ENCODE results near the gene TP53TG5.

TP53TG5 gene

DNA sequence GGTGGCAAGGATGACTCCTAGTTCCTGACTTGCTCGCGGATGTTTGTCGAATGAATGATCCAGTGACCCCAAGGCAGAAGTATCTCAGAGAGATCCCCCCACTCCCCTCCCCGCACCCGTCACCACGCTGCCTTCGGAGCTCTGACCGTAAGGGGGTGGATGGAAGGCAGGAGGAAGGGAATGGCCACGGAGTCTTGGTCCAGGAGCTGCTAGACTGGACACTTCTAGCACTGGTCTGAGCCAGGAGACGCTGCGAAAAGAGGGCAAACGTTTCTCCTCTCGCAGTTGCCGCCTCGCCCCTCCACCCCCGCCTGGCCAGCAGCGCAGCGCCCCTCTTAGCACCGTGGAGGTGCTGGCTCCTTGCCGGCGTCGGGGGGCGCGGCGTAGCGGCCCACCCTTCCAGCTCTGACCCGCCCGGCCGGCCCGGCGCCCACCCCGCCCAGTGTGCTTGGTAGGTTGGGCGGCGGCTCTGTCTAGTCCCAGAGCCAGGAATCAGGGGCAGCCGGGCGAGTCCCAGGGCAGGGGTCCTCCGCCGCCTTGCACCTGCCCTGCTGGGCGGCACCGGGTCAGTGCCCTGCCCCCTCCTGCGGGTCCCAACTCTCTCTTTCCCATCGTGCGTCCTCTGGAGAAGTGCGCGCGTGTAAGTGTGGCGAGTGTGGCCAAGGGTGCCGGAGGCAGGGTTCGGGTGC lies 27.6 kb upstream of the TP53TG5 start:
- no peak for DNase-seq

DNA sequence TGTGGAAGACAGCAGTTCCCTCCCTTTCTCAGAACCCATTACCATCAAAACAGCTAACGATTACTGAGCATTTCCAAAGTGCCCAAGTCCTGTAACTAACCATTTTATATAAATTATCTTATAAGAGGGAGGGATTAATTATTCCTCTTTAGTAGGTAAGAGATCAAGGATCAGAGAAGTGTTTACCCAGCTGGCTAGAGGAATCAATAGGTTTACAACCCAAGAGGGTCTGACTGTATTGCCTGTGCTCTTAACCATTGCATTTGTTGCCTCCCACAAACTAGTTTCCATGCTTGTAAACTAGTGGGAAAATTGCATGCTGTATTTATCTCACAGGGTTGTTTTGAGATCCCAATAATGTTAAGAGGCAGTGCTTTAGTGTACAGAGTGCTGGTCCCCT lies 26.3 kb upstream of the TP53TG5 start:
- DNase-seq: no peak

DNA sequence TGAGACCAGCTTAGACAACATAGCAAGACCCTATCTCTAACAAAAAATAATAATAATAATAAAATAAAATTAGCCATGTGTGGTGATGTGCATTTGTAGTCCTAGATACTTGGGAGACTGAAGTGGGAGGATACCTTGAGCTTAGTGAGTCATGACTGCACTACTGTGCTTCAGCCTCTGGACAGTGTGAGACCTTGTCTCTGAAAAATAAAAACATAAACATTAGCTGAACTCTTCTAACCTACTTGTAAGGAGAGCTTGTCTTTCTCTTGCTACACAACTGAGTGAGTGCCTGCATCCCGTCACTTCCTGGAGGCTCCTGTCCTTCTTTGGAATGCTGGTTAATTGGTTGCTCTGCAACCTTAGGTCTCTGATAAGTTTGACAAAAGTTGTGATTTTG lies 24.8 kb upstream of the TP53TG5 start:
- peak; percentile 79 for DNase-seq

DNA sequence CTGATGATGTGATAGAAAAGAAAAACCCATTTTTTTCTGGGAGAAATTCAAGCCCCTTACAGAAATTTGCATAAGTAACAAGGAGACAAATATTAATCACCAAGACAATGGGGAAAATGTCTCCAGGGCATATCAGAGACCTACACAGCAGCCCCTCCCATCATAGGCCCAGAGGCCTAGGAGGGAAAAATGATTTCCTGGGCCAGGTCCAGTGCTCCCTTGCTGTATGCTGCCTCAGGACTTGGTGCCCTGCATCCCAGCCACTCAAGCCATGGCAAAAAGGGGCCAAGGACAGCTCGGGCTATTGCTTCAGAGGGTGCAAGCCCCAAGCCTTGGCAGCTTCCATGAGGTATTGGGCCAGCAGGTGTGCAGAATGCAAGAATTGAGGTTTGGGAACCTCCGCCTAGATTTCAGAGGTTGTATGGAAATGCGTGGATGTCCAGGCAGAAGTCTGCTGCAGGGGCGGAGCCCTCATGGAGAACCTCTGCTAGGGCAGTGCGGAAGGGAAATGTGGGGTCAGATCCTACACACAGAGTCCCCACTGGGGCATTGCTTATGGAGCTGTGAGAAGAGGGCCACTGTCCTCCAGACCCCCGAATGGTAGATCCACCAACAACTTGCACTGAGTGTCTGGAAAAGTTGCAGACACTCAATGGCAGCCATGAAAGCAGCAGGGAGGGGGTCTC lies 22.4 kb upstream of the TP53TG5 start:
- no peak for DNase-seq

DNA sequence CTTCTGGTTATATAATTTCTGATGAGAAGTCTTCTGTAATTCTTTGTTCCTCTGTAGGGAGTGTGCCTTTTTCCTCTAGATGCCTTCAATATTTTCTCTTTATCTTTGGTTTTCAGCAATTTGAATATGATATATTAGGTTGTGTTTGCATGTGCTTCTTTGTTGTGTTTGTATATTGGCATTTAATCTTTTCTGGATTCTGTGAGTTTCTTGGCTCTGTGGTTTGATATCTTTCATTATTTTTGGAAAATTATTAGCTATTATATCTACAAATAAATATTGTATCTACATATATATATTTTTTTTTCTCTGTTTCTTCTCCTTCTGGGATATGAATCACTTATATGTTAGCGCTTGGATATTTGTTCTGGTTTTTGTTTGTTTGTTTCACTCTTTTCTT lies 20.9 kb upstream of the TP53TG5 start:
- DNase-seq: no peak

DNA sequence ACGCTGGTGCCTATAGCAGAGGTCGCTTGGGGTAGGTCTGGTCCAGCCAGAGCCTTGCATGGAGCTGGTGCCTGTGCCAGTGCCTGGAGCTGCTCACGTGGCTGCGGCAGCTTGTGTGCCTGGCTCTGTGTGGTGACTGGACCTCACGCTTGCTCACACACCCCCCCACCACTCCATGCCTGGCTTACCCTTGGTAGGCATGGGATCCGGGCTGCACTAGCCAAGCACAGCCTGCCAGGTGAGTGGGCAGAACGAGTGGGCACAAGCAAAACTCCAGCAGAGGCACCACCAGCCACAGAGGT lies 16.9 kb upstream of the TP53TG5 start:
- no peak for DNase-seq

DNA sequence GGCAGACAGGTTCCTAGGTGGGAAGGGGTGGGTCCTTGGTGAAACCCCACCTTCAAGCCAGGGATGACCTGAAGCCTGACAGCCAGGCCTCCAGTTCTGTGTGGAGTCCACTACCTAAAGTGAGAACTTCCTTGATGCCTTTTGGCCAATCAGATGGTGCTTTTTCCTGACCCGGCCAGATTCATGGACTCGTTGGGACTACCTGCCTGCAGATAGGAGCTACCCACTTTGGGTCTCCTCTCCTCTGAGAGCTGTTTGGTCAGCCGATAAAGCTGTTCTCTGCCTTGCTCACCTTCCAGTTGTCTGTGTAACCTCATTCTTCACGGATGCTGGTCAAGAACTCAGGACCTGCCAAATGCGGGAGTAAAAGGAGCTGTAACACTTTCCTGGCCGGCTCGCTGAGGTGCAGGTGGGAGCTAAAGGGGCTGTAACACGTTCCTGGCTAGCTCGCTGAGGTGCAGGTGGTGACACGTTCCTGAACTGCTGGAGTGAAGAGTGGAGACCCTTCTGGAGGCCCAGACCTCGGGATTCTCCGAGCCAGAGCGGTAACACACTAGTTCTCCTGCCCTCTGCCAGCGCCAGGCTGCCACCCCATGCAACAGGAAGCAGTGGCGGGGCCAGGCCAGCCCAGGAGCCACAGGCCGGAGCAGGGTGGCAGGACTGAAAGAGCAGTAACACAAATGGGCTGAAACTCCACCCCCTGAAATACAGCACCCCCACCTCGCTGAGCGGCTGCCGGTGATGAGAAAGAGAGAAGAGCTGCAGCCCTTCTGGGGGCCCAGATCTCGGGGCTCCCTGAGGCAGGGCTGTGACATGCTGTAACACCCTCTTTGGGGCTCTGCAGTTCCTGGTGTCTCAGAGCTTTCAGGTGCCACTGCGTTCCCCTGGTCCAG lies 16.3 kb upstream of the TP53TG5 start:
- DNase-seq: no peak

DNA sequence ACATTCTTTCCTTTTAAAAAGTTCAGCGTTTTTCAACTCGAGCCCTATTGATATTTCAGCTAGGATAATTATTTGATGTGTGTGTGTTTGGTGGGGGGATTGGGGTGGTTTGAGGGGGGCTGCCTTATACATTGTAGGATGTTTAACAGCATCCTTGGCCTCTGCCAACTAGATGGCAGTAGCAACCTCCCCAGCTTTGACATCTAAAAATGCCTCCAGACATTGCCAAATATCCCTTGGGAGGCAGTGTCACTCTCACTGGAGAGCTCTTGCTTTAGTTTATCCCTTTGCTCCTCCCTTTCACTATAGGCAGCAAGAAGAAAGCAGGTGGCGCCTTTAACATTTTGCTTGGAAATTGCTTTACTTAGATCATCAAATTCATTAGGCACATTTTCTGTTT lies 14.6 kb upstream of the TP53TG5 start:
- DNase-seq: no peak

DNA sequence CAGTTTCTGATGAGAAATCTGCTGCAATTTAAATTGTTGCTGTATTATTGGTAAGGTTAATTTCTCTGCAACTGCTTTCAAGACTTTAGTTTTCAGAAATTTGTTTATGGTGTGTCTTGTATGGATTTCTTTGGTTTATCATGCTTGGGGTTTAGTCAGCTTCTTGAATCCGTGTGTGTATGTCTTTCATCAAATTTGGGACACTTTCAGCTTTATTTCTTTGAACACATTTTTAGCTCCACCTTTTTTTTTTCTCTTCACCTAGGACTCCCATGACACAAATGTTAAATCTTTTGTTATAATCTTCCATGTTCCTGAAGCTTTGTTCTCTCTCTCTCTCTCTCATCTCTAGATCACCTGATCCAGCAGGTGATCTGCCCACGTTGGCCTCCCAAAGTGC lies 13.4 kb upstream of the TP53TG5 start:
- no peak for DNase-seq

DNA sequence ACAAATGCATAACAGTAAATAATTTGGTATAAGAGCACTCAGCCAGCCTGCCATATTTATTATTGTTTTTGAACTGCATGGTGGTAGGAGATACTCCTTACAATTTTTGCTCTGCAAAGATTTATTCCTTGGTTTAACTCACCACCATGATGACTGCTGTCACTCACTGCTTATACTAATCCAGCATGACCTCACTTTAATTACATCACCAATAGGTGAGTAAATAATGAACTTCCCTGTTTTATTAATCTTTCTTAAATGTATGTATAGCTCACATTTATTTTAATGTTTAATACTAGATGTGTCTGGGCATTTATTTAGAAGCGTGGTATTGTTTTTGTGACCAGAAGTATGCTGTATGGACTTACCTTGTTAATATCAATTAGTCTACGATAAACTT lies 12.8 kb upstream of the TP53TG5 start:
- no peak for DNase-seq

DNA sequence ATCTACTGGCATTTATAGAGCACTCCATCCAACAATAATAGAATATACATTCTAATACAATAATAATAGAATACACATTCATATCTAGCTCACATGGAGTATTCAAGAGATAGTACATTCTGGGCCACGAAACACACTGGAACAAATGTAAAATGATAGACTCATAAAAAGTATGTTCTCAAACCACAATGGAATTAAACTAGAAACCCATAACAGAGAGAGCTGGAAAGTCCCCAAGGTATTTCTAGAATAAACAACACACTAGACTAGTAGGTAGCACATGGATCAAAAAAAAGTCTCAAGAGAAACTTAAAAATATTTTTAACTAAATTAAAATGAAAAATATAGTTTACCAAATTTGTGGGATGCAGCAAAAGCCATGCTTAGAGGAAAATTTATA lies 9.1 kb upstream of the TP53TG5 start:
- no peak for DNase-seq

DNA sequence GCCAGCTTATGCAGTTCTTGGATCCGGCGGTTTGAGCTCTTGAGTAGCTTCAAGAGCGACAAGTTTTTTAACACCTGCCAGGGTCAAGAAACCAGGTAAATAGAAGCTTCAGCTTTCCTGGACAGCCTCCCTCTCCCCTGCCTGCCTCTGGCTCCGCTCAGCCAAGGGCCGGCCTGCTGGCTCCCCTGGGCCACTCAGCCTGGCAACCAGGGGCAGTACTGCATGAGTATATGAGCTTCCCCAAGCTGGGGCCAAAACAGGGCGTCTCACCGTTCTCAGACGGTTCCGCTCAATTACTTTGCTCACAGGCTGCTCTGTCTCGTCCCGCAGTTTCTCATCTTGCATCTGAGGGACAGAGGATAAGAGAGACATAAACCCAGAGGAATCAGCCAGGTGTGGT lies 856 bp downstream of the TP53TG5 start:
- no peak for DNase-seq

DNA sequence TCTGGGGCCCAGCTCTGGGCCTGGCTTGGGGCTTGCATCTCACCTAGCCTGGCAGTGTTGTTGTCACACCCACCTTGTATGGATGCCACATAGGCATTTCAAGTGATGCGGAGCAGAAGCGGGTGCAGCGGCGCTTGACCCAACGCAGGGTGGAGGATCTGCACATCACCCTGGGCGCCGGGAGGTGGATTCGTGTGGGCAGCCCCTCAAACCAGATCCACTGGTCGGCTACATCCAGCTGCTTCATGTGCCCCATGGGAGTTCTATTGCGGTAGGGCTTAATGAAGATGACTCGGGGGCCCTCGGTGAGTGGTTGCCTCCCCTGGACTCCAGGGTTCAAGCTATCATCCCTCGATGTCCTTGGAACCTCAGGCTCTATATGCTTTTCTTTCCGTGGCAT lies 3.2 kb downstream of the TP53TG5 start:
- DNase-seq: no peak

DNA sequence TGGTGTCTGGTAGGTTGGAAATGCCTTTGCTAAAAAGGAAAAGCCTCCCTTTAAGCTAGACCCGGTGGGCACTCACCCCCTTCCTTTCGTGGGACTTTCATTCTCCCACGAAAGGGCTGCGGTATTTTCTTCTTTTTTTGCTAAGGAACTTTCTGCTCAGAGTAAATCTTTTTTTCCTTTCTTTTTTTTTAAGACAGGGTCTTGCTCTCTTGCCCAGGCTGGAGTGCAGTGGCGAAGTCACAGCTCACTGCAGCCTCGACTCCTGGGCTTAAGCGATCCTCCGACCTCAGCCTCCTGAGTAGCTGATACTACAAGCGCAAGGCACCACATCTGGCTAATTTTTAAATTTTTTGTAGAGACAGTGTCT lies 4.0 kb downstream of the TP53TG5 start:
- no peak for DNase-seq

DNA sequence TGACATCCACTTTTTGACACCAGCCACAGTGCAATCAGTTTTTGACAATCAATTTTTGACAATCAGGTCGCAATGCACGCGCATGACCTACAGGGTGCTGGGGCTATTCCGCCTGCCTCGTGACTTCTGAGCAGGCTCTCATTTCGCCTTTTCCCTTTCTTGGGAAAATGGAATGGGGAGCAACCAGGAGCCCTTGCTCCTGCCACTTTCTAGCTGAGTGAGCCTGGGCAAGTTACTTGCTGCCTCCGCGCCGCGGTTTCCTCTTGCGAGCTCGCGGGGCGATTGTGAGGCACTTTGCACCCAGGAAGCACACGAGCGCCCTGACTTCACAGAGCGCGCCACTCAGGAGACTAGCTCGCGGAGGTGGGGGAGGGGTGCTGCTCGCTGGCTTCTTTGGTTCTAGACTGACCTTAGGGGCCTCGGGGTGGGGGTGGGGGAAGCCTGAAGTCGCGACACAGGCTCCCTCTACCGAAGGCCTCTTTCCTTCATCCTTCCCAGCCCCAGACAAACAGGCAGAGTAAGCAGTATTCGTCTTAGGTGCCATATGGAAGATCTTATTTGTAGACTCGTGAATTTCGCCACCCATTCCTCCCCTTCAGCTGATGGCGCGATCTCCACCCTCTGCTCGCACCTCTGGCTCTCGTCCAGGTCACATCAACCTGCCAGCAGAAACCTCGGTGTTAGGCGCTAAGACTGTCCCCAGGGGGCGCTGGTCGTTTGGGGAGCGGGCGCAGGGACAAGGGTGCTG lies 4.6 kb downstream of the TP53TG5 start:
- DNase-seq: peak; percentile 65

DNA sequence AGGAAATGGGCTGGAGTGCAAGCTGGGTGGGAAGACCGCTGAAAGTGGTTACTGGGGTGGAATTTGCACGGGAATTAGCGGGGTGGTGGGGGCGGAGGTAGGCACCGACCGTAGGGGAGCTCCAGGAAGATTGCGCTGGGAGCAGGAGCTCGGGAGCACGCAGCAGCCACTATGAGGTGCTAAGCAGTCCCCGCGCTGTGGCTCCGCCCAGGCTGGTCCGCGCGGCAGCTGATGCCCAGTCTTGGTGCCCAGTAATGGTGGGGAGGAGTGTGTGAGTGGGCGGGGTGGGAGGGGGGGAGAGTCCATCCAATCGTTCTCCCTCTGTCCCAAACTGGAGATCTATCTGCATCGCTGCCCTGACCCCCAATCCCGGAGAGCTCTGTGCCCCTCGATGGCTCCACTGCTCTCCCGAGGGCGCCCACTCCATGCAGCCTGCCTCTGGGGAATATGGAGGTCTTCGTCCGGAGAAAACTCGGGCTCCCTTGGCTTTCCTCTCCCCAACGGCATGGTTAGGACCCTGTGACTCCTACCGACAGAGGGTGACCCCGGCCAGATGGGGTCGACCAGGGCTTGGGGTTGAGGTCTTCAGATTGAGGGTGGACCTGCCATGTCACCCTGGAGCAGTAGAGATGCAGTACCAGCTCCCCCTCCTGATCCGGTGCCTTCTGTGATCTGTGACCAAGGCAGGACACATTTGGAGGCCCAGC lies 5.3 kb downstream of the TP53TG5 start:
- no peak for DNase-seq

DNA sequence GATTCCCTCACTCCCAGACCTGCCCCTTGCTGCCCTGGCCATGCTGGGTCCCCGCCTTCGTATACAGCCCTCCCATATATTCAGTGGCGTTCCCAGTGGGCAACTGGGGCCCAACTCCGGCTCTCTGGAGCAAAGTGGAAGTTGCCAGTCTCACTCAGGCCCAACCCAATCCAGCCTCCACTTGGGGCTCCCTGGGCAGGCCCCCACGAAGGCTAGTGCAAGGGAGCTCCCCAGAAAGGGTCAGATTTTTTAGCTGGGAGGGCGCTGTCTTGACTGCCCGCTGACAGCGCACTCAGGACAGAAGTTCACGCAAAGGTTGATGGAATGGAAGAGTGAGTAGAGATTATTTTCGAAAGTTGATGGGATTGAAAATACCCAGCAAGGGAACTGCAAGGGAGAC lies 5.9 kb downstream of the TP53TG5 start:
- DNase-seq: no peak

DNA sequence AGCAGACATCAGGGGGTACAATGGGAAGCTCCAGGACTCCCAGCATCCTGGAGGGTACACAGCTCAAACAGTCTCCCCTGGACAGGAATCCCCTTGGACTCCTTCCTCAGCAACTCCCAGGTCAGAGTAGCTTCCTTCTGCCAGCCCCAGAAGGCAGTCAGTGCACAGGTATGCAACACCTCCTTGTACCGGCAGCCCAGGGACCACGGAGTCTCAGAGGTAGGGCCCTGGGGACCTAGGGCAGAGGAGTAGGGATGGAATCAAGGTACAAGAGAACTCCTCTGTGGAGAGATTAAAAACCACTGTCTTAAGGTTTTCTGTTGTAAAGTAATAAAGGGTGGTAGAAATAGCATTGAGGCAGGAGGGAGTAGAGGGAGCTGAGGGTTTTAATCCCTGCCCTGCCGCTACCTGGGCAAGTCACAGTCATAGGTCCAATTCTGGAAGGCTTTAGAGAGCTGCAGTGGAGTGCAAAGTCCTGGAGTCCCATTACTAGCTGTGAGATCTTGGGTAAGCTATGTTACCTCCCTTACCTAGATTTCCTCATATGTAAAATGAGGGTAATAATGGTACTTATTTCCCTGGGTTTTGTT lies 7.5 kb downstream of the TP53TG5 start:
- no peak for DNase-seq

DNA sequence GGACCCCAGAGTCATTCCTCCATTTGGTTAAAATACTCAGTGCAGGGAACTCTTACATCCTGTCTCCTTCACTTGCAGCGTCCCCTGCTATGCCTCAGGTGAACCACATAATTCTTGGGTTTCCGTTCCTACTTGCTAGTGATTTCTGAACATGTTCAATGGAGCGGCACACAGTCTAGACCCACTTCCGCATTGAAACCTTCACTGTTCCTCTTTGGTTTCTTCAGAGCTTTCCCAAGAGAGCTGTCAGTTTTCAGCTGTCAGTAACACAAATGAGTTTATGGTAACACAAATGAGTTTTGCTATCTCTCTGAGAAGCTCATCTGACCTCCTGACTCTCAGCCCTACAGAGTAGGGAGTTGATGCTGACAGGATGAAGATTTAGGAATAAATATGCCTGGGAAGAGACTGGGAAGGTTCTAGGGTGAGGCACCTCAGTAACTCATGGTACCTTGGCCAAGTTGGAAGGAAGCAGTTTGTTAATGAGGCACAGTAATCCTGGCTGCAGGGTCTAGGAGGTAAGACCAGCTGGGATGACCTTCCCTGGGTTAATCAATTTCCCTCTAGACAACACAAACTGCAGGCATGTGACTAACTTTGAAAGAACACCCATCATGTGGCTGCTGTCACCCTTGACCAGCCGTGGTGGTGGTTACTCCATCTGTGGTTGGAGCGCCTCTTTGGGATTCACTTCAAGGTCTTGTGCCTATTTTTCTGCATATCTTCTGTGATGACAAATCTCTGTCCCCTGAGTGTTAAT lies 9.7 kb downstream of the TP53TG5 start:
- DNase-seq: no peak

DNA sequence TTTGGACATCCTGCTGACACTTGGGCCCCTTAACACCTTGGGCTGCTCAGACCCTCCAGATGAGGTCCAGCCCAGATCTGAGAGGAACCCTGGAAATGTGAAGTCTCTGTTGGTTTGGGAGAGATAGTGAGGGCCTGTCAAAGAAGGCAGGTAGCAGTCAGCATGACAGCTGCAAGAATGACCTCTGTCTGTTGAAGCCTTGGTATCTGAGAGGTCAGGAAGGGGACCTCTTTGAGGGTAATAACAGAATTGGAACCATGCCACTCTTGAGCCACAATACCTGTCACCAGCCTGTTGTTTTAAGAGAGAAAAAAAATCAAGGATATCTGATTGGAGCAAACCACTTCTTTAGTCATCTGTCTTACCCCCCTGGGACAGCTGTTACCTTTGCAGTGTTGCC lies 11.0 kb downstream of the TP53TG5 start:
- DNase-seq: no peak

DNA sequence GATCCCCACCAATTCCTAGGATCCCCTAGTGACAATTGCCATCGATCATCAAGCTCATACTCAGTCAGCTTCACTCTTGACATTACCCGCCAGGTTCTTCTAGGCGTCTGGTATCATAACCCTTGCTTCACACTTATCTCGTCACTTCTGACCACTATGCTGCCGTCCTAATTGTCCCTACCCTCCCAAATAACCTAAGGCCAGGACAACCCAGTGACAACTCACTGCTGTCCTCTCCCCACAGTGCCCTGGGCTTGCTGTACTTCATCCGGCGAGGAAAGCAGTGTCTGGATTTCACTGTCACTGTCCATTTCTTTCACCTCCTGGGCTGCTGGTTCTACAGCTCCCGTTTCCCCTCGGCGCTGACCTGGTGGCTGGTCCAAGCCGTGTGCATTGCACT lies 11.5 kb downstream of the TP53TG5 start:
- DNase-seq: no peak

DNA sequence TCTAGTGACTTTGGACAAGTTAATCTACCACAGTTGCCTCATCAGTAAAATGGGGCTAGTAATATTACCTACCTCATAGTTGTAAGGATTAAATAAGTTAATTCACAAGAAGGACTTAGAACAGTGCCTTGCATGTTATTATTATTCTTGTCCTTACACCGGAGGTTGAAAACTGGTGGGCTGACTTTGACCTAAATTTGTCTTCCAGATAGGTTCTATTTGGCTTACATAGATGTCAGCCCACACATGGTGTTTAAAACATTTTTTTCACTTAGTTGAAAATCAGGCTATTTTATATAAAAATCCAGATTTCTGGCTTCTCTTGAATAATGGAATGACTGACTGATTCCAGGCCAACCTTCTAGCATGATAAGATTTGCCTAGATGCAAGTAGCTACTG lies 11.9 kb downstream of the TP53TG5 start:
- no peak for DNase-seq

All from kidney glomerular epithelial cell (primary cell).